CD4-positive, alpha-beta T cell treated with Interleukin-2 at 100 ng/mL for 4 hours (primary cell): ENCODE data around the gene RAI1.
"Not testable (repeated sequence)": the region's sequence is repeated elsewhere in the genome, so short reads cannot be mapped to it uniquely, and the experiment has no call there.

Source experiments
- DNase-seq: peaks from one replicate; pipeline ENCODE4 v3.0.0-alpha.2; 2020; ENCODE audit warnings: low spot score

The RAI1 gene

DNA sequence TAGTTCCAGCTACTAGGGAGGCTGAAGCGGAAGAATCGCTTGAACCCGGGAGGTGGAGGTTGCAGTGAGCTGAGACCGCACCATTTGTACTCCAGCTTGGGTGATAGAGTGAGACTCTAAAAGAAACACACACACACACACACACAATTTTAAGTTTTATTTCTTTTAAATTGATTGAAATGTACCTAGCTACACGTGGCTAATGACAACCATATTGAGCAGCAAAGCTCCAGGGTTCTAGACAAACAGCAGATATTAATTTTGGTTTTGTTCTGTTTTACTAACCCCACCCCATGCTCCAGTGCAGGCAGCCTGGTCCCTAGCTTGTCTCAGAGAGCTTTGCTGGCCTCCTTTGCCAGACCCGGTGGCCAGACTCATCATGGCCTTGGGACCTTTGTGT, 16.0 kb upstream of the RAI1 start:
- no peak for DNase-seq

DNA sequence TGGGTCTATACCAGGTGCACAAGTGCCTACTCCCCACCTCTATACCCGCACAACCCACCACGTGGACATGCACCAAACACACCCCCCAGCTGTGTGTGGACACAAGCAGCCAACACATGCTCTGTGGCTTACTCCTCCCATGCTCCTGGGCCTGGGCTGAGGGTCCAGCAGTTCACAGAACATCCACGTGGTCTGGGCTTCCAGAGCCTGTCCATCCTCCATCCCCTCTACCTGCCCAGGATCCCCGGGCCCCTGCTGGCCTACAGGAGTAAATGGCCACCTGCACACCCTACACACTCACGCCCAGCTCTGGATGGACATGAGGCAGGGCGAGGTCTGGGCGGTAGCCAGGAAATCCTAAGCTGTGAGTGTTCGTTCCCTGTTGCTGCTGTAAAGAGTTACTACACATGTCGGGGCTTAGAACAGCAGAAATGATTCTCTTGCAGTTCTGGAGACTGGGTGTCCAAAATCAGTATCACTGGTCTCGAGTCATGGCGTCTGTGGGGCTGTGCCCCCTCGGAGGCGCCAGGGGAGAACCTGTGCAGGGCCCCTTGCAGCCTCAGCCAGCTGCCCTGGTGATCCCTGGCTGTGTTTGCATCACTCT, 15.0 kb upstream of the RAI1 start:
- no peak for DNase-seq

DNA sequence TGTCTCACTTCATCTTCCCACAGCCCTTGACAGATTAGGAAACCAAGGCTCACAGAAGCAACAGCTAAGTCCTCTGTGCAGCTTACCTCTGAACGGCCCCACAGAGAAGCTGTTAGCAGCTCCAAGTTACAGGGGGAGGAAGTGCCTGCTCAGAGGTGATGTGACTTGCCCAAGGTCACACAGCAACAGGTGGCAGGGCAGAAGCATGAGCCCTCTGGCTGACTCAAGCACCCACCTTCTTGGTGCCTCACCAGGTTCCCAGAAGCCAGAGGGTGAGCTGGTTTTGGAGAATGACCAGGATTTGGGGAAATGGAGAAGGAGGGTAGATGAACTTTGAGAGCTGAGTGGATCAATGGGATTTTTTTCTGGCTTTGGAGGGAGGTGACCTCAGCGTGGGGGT, 14.0 kb upstream of the RAI1 start:
- no peak for DNase-seq

DNA sequence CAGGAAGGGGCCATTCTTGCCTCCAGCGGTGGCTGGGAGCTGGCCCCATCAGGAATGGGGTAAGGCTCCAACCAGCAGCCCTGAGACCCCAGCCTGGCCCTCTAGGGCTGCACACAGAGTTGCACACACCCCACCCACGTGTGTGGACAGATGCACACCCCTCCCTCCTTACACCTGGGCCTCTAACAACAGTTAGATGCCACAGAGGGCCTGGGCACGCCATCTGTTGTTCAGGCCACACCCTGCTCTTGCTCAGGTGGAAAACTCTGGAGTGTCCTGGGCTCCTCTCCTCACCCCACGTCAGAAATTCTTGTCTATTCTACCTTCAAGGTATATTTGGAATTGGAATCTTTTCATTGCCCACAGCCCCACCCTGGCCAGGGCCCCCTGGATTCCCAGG, 13.3 kb upstream of the RAI1 start:
- DNase-seq = no peak

DNA sequence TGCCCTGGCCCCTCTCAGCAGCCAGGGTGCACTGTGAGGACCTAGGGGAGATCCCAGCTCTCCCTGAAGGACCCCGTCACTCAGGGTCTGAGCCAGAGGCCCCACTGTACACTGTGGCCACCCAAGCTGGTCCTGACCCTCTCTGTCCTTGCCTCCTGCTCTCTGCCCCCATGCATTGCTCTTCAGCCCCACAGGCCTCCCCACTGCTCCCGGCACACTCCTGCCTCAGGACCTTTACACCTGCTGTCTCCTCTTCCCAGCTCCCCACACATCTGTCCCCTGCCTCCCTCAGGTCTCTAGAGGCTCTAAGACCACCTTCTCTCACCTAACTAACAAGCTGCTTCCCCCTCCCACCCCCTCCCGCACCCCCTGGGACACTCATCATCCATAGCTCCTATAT, 12.9 kb upstream of the RAI1 start:
- no peak for DNase-seq

DNA sequence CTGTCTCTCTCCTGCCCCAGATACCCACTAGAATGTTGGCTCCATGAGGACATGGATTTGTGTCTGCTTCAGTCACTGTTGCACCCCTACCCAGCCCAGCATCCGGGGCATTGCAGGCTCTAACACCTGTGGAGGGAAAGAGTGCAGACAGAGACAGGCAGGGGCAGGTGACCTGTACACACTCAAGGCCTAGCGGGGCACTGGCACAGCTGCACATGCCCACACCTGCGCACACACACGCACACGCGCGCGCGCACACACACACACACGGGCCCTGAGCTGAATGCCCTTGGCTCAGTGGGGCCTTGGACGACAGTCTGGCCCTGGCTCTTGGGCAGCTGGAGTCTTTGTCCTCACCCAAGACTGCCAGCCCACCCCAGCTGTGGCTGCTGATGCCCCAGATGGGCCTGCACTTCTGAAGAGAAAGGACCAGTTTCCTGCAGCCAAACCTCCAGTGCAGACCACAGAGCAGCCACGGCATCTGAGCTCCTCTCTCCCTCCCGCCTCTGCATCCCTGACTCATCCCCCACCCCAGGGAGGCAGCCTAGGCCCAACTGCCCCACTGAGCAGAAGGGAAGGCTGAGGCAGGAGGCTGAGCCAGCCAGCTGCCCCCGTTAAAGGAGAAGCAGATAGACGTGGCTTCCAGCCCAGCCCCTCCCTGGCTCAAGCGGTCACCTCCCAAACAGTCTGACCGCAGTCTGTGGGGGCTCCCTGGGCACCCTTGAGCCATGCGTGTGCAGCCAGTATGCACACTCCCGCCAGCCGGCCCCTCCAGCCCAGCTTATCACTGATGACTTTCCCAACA, 12.3 kb upstream of the RAI1 start:
- DNase-seq = no peak

DNA sequence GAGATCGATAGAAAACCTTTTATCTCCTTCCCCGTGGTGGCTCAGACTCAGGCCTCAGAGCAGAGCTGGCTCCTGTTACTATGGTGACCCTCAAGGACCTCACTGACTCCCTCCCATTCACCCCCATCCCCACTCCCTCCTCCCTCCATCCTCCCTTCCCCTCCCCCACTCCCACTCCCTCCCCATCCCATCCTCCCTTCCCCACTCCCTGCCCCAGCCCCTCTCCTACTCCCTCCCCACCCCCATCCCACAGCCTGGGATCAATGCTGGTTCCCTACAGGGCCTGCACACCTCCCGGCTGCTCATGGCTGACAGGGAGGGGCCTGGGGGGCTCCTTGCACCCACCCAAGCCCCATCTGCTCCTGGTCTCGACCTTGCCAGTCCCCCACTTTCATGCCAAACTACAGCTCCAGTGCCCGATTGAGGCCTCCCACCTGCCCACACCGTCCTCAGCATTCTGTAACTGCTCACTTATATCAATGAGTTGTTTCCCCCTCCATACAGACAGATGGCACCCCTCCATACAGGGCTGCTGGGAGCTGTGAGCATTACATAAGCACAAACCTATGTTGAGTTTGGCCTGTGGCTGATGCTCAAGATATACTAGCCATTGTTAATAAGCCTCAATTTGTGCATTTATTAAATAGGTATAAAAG, 11.6 kb upstream of the RAI1 start:
- no peak for DNase-seq

DNA sequence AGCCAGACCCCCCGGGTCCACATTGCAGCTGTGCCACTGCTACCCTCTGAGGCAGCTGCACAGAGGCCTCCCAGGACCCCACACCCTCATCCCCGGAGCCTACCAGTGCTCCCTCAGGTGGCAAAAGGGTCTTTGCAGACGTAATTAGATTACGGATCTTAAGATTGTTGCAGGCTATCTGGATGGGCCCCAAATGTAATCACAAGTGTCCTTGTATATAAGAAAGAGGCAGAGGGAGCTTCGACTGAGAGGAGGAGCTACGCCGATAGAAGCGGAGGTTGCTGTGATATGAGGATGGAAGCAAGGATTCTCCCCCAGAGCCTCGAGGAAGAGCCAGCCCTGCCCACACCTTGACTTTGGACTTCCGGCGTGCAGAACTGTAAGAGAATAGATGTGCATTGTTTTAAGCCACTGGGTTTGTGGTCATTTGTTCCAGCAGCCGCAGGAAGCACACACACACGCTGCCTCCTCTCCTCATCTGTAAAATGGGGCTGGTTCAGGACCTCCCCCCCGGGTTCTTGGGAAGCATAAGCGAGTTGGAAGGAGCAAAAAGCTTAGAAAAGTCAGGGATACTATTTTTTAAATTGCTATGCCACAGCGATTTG, 10.5 kb upstream of the RAI1 start:
- no peak for DNase-seq

DNA sequence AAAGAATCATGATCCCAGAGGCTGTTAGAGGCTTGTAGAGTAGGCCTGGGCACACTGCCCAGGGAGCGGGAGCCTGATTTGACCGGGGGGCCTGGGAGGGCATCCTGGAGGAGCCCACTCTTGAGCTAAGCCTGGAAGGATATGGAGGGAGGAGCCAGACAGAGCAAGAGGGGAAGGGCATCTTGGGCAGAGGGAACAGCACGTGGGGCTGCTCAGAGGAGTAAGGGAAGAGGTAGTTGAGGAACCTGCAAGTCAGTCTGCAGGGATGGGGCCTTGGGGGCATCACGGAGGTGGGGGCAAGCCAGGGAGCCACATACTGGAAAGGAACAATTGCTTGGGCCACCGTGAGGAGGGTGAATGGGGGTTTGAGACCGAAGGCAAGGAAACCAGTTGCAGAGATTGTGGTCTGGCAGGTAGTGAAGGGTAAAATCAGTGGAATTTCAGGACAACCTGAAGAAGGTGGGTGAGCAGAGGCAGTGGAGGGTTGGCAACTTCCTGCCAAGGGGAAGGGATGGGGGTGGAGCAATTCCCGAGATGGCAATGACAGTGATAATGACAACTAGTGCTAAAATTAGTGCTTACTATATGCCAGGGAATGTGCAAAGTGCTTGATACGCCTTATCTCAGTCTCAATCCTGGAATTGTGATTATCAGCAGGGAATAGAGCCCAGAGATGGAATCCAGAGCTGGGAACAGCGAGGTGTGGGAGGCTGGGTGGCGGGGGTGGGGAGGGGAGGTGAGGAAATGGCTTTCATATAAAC, 9.7 kb upstream of the RAI1 start:
- no peak for DNase-seq

DNA sequence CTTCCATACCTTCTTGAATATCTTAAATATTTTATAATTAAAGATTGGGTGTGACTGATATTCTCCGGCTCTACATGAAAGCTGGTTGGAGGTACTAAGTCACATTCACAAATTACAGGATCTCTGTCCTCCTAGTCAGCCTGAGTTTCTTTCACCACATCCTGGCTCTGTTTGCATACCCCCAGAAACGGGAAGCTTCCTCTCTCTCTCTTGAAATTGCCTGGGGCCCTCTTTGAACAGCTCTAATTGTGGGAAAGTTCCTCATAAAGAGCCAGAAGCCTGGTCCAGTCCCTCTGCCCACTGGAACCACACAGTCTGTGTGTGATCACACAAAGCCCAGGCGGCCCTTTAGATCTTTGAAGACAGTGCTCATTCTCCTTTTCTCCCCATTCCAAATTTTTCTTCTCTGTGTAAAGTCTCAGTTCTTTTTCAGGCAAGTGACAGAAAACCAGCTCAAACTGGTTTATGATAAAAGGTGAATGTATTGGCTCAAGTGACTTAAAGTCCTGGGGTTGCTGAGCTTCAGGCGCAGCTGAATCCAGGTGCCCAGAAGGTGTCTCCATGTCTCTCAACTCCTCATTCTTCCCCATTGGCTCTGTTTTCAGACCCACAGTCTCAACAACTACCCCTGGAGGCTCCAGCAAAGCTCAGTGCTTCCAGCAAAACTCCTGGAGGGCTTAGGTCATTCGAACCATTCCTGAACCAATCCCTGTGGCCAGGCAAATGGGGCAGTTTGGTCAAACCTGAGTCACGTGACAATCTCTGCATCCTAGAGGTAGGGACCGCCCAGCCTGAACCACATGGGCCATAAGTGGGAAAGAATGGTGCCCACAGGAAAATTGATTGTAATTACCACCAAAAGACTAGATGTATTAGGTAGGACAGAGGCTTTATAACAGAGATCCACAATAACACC, 8.5 kb upstream of the RAI1 start:
- no peak for DNase-seq

DNA sequence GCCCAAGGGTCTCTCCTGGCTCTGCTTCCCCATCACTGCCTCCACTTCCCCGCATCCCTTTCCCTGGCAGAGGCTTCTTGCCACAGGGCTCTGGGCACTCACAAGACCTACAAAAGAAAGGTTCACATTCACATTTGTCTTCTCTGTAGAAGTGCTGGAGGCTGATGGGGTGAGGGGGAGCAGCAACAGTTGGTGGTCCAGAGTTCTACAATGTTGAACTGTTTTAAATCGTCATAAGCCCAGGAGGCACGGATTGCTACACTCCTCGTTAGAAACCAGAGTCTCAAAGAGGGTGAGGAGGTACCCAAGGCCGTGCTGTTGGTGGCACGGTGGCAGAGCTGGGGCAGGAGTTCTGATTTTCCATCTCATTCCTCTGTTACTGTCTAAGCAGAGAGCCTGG, 5.8 kb upstream of the RAI1 start:
- no peak for DNase-seq

DNA sequence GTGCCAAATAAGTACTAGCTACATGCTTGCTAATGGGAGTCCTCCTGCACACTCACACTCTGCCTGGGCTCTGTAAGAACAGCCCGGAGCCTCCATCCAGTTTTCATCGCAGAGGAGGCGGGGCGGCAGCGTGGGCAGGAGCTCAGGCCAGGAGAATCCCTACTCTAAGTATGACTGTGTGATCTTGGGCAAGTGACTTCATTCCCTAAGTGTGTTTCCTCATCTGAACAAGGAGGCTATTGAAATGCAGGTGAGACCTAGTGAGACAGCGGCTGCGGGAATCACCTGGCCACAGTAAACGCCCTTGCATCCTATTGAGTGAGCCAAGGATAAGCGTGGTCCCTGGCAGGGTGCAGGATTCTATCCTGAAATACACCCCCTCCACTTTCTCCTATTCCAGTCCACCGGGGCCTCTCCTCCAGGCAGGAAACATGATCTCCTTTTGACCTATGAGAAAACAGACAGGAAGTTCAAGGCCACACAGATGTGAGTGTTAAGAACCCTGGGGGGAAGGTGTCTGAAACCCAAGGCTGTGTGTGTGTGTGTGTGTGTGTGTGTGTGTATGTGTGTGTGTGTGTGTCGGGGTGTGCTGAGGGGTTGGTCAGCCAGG, 5.2 kb upstream of the RAI1 start:
- DNase-seq = peak; percentile 44

DNA sequence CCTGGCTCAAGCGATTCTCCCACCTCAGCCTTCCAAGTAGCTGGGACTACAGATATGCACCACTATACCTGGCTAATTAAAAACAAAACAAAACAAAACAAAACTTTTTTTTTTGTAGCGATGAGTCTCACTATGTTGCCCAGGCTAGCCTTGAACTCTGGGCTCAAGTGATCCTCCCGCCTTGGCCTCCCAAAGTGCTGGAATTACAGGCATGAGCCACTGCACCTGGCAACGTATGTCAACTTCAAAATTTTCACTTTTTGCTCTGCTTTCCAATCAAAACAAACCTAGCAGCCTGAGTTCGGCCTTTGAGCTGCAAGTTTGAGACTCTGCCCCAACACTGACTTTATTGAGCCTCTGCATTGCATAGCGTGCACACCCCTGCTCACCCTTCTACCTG, 4.5 kb upstream of the RAI1 start:
- DNase-seq = no peak

DNA sequence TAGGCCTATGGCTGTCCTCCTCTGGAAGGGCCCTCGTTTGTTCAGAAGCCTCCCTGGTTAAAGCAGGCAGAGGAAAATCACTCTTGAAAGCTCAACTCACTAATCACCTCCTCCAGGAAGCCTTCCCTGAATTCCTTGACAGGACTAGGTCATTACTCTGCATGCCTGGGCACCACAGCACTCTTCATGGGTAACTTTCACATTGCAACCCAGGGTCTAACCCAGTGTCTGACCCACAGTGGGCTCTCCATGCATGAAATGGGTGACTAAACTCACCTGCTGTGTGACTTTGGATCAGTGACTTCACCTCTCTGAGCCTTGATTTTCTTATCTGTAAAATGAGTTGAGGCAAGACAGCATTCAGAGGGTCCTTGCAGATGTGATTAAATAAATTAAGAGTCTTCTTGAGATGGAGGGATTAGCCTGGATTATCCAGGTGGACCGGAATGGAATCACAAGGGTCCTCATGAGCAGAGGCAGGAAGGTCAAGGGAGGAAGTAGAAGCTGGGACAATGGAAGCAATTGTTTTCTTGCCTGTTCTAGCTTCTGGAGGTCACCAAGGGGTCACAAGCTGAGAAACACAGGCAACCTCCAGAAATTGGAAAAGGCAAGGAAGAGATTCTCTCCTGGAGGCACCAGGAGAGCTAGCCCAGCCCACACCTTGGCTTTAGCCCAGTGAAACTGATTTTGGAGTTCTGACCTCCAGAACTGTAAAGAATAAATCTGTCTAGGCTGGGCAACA, 3.8 kb upstream of the RAI1 start:
- DNase-seq = no peak

DNA sequence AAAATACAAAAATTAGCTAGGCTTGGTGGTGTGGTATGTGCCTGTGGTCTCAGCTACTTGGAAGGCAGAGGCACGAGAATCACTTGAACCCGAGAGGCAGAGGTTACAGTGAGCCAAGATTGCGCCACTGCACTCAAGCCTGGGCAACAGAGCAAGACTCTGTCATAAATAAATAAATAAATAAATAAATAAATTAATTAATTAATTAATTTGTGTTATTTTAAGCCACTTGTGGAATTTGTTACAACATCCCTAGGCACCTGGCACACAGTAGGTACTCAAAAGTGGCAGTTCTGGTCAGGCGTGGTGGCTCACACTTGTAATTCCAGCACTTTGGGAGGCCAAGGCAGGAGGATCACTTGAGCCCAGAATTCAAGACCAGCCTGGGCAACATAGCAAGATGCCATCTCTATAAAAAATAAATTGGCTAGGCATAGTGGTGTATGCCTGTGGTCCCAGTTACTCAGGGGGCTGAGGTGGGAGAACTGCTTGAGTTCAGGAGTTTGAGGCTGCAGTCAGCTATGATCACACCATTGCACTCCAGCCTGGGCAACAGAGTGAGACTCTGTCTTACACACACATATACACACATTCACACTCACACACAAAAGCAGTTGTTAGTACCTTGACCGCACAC, 3.1 kb upstream of the RAI1 start:
- not testable (repeated sequence) for DNase-seq

DNA sequence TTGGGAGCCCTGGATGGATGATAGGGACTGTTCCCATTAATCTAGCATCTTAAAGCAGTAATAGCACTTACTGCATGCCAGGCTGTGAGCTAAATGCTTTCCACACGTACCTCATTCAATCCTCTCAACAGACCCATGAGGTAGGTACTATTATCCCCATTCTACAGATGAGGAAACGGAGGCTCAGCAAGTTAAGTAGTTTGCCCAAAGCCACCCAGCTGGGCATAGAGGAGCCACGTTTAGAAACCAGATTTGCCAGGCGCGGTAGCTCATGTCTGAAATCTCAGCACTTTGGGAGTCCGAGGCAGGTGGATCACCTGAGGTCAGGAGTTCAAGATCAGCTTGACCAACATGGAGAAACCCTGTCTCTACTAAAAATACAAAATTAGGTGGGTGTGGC, 2.0 kb upstream of the RAI1 start:
- no peak for DNase-seq

DNA sequence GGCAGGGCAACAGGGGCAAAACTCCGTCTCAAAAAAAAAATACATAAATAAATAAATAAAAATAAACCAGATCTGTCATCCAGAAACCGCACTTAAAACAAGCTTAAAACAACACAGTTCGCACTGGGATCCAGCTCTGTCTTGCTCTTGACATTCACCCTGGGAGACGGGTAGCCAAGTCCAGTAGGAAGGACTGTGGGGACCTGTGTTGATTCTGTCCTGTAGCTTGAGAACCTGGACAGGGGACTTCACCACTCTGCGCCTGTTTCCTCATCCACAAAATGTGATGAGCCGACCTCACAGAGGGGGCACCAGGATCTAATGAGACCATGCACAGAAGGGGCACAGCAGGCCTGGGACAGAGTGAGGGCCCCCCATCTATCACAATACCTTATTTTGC, 1.5 kb upstream of the RAI1 start:
- no peak for DNase-seq

DNA sequence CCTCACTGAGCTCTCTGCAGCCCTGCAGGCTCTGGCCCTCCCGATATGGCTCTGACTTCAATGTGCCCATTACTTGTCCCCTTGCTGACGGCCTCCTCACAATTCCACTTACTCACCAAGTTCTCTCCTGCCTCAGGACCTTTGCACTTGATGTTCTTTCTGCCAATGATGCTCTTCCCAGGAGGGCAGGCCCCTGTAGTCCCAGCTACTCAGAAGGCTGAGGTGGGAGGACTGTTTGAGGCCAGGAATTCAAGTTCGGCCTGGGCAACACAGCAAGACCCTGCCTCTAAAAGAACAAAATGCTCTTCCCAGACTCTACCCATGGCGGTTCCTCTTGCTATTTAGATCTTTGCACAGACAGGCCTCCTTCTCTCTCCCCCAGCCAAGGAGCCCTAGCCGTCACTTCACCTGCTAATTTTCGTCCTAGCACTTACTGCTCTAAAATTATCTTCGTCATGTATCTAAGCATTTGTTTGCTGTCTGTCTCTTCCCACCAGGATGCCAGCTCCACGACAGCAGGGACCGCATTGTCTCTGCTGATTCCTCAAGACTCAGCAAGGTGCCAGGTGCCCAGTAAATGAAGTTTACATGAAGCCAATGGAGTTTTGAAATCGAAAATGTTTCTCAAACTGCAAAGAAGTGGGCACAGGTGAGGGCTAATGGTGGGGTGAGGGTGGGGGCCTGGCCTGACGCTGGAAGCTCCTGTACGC, 626 bp upstream of the RAI1 start:
- no peak for DNase-seq

DNA sequence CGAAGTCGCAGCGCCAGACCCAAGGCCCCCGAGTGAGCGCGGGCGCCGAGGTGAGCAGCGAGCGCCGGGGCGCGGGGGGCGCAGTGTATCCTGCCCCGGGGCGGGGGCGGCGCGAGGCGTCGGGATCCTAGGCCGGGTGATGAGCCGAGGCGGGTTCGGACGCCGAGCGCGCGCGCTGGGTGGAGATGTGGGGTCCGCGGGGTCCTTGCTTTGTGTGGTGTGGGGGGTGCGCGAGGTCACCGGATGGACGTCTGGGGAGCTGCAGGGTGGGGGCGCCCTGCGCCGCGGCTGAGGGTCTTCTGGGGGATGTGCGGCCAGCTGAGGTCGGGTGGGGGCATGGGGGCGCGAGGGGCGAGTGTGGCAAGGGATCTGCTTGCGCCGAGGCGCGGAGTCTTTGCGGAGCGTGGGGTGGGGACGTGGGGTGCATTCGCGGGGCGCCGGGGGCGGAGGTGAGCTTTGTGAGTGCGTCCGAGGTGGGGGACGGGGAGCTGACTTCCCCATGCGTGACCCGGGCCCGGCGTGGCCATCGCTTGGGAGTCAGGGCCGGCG, 560 bp downstream of the RAI1 start:
- DNase-seq = peak; percentile 17
